Stimulated activated CD4-positive, alpha-beta T cell treated with anti-CD3 and anti-CD28 coated beads, TNF-alpha, amount 100 ng/mL, for 1 hour (primary cell): Measurements from ENCODE around the gene CAPN9.
"Not testable (repeated sequence)": the region's sequence is repeated elsewhere in the genome, so short reads cannot be mapped to it uniquely, and the experiment has no call there.

ENCODE experiments used
- DNase-seq, 3 donors: peaks; one replicate each; pipeline ENCODE4 v3.0.0-alpha.2; 2020; ENCODE audit warnings: low read depth in 3 of 3, low spot score in 1 of 3

The CAPN9 gene

DNA sequence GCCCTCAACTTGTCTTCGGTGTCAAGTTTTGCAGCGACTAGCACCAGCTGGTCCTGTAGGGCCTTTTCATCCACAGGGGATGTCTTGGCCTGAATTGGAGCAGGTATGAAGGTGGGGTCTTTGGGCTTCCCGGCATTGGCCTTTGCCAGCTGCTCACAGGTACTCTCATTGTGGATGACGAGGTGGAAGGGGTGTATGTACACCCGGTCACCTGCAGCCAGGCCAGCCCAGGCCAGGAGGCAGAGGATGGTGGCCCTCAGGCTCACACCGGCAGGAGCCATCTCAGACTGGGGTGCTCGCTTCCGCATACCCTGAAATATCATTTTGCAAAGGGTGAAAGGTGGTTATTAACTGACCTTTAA is 36.7 kb upstream of the CAPN9 start:
- no peak for DNase-seq

DNA sequence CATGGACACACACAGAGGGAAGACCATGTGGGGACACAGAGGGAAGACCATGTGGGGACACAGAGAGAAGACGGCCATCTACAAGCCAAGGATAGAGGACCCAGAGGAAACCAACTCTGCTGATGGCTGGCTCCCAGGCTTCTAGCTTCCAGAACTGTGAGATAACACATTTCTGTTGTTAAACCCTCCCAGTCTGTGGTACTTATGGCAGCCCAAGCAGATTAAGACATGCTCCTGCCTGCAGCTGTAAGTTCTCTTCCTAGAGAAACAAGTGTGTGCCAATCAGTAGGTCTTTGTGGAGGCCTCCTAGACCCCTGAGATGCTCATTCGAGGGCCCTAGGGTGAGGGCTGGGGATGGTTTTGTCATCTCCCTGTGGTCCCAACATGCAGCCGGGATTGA is 35.9 kb upstream of the CAPN9 start:
- DNase-seq = no peak

DNA sequence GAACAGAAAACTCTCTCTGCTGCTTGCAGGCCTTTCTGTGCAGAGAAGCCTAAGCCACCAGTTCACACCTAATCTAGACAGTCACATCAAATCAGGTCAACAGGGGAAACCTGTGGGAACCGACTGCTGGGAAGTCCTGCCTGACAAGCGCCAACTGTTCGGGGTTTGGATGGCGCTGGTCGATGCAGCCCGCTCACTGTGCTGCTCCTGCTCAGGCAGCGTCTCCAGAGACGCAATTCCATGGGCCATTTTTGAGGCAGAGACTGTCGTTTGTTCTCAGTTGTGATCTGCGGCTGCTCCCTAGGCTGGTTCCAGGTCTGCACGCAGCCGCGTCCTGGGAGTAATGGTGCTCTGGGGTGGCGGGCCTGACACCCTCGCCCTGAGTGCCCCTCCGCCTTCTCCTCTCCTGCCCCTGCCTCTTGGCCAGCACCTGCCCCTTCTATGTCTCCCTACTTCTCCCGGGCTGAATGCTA is 34.7 kb upstream of the CAPN9 start:
- DNase-seq = no peak

DNA sequence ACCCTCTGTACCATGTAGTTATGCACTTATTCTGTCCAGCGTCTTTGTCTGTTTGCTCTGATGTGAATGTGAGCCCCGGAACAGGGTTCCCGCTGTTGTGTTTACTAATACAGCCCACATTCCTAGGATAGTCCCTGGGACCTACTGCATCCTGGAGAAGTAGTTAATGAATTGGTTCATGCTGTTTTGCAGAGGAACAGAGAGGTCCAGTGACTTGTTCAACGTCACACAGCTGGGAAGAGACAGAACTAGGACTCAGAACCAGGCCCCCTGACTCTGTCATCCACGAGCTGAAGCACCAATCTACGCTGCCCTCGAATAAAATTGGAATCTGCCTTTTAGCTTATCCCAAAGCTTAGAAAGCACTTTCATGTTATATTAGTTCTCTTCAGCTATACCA is 34.0 kb upstream of the CAPN9 start:
- DNase-seq = no peak

DNA sequence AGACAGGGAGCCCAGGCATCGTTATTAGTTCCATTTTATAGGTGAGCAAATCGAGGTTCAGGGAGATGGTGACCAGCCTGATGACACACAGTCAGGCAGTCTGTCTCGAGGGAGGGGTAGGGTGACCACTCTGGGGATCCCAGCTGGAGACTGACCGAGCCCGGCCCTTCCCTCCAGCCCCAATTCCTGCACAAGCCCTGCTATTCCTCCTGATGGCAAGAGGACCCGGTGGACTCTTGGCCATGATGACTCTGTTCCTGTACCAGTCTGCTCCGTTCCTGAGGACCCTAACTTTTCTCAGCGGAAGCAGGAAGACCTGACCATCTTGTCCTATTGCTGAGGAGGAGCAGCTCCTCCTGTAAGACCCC is 33.7 kb upstream of the CAPN9 start:
- no peak for DNase-seq

DNA sequence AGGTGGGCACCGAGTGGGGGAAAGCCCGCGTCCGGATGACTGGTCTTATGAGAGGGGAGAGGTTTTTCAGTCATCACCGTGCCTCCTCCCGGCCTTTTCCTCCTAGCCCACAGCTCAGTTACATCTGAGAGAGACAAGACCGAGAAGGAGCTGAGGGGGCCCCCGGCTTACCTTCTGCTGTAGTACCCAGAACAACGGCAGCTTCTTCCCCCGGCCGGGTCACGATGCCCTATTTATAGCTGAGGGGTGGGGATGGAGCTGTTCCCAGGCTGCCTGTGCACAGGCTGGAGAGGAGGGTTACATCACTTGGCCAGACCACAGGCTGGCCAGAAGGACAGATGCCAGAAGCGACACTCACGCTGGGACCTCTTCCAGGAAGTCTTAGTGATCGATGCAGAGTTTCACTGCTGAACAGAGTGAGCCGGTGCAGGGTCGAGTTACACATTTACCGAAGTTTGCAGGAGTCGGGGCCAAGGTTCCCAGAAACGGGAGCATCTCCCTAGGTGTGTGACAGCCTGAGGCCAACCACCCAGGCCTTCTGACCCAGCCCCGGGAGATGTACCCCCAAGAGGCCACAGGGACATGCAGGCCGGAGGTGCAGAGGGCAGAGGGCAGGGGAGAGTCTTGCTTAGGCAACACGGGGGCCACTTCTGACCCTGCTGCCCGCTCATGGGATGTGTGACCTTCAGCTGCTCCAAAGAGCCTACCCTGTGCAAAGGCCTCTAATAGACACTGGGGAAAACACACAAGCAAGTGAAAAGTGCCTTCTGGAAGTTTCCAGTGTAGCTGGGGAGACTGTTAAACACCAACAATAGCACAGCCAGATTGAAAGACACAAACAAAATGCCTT is 33.0 kb upstream of the CAPN9 start, which contains the start of gene AGT:
Gene AGT (minus strand): TSS at position 208 of the 850 bp plus-strand sequence. CDS start 3,299 bp downstream, outside the sequence.
- DNase-seq = no peak

DNA sequence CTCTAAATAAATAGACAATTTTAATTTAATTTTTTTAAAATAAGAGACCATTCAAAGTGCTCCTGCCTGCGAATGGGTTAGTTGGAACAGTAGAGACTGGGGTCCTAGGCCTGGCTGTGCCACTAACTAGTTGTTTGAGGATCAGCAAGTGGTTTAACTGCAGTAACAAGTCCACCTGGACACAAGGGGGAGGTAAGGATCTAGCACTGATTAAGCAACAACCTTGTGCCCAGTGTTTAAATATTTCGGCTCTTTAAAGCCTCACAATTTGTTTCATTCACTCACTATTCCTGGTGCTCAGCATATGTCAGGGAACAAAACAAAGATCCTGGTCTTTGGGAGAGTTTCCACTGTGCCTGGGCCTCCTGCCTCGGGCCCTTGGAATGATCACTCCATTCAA is 31.7 kb upstream of the CAPN9 start:
- DNase-seq = no peak

DNA sequence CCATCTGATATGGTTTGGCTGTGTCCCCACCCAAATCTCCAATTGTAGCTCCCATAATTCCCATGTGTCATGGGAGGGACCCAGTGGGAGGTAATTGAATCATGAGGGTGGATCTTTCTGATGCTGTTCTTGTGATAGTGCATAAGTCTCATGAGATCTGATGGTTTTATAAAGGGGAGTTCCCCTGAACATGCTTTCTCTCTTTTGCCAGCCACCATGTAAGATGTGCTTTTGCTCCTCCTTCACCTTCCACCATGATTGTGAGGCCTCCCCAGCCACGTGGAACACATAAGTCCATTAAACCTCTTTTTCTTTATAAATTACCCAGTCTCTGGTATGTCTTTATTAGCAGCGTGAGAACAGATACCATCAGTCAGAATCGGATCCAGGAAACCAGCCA is 30.7 kb upstream of the CAPN9 start:
- not testable (repeated sequence) for DNase-seq

DNA sequence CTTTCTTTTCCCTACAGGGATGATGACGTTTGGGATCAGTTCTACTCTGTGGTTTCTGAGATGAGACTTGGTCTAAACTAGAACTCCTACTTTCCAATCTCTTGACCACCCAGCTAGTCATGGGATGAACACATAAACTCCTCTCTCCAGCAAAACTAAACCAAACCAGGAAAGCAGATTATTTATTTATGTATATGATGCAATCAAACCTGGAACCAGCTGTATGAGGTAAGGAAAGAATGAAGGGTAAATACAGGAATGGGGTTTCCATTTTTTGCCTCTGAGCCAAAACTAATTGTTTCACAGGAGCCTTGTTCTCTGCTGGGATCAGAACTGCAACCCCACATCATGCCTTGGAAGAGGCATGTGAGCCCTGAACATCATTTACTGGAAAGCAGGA is 29.9 kb upstream of the CAPN9 start:
- DNase-seq = no peak

DNA sequence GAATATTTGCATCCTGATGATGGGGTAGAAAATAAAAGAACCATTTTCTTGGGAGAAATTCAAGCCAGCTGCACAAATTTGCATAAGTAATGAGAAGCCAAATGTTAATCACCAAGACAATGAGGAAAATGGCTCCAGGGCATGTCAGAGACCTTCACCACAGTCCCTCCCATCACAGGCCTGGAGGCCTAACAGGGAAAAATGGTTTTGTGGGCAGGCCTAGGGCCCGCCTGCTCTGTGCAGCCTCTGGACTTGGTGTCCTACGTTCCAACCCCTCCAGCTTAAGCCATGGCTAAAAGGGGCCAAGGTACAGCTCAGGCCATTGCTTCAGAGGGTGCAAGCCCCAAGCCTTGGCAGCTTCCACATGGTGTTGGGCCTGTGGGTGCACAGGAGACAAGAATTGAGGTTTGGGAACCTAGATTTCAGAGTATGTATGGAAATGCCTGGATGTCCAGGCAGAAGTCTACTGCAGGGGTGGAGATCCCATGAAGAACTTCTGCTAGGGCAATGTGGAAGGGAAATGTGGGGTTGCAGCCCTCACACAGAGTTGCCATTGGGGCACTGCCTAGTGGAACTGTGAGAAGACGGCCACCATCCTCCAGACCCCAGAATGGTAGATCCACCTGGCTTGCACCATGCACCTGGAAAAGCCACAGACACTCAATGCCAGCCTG is 25.2 kb upstream of the CAPN9 start:
- DNase-seq = not testable (repeated sequence)

DNA sequence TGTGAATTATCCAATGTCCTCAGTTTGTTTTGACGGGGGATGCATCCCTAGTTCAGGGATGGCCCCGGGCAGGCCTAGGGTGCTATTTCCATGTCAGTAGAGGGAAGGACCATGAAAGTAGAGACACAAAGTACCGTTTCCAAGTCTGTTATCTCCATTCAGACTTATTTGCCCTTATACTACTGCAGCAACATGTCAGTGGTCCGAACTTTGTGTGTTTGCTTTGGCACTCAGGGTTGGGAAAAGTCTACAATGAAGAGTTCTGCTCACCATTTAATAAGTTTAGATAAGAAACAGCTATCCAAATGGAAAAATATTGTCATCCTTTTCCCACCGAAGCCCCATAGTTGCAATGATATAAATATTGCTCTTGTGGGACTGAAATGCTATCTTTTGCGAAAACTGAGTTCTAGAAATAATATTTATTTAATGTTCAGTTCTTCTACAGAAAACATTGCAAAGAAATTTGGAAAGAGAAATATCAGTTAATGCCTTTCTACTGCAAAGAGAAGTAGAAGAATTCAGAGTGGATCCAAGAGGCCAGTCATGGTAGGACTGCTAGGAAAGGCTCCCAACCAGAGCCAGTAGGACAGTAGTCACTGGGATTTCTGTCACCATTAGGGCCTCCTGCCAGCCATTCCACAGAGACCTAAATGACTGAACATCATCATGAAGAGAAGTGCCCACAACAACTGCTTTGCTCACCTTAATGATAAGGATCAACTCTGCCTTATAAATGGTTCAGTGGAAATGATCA is 21.8 kb upstream of the CAPN9 start:
- DNase-seq = no peak

DNA sequence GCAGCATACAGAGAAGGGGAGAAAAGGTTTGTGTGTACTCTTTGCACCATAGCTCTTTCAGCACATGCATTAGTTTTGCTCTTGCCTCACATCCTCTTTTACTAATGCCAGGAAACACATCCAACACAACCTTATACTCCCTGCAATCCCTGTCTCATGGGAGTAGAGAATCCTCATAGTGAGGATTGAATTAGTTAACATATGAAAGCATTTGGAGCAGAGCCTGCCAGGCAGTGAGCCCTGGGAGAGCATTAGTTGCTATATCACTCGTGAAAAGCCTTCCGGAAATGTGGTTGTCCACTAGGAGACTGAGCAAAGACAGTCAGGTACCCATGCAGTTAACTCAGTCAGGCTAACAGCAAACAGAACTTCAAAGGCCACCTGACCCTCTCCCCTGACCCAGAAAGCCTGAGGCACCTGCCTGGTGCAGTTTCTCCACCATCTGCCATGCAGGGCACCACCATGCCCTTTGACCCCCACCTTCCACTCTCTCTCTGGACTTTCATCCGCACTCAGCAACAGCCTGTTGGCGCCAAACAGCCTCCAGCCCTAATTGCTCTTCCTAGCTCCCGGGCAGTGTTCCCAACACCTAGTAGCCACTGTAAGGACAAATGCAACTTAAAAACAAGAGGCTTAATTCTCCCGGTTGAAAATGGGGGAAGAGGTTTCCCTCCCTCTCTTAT is 18.3 kb upstream of the CAPN9 start:
- no peak for DNase-seq

DNA sequence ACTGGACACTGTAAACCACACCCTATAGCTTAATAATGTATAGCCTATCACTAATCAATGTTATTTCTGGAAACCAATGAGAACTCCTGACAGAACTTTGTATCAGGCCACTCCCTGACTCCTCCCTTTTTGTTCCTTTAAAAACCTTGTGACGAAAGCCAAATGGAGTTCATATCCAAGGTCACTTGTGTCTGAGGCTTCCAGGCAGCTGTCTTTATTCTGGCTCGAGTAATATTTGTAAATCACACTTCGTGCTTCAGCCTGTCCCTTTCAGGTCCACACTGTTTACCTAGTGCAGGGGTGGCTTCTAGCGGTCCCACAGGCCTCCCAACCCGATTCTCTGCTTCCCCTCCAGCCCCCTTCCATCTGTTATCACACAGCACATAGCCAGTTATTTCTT is 16.2 kb upstream of the CAPN9 start:
- no peak for DNase-seq

DNA sequence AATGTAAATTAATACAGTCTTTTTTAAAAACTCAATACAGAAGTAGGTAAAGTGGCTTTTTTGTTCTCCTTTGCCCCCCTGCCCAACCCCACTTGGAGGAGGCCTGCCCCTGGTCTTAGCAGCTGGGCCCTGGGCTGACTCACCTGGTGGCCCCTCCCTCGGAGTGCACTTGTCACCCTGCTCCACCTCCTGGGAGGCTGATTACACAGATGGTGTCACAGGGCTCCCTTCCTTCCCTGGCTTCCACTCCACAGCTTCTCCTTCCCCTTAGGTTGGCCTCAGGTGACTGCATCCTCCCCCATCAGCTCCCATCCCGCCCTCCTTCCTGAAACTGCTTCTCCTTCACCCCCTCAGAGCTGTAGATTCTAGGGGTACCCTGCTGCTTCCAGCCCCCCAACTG is 11.7 kb upstream of the CAPN9 start:
- DNase-seq = no peak

DNA sequence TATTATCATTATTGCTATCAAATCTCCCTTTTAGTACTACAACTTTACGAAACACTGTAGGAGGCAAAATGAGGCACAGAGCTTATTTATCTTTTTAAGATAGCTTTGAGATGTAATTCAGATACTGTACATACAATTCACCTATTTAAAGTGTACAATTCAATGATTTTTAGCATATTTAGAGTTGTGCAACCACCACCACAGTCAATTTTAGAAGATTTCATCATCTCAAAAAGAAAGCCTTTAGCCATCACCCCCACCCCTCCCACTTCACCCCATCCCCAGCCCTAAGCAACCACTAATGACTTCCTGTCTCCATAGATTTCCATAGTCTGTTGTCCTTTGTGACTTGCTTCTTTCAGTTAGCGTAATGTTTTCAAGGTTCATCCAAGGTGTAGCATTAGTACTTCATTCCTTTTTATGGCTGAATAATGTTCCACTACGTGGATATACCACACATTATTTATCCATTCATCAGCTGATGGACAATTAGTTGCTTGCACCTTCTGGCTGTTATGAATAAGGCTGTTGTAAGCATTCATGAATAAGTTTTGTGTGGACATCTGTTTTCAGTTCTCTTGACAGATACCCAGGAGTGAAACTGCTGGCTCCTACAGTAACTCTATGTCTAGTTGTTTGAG is 9.4 kb upstream of the CAPN9 start:
- DNase-seq = no peak

DNA sequence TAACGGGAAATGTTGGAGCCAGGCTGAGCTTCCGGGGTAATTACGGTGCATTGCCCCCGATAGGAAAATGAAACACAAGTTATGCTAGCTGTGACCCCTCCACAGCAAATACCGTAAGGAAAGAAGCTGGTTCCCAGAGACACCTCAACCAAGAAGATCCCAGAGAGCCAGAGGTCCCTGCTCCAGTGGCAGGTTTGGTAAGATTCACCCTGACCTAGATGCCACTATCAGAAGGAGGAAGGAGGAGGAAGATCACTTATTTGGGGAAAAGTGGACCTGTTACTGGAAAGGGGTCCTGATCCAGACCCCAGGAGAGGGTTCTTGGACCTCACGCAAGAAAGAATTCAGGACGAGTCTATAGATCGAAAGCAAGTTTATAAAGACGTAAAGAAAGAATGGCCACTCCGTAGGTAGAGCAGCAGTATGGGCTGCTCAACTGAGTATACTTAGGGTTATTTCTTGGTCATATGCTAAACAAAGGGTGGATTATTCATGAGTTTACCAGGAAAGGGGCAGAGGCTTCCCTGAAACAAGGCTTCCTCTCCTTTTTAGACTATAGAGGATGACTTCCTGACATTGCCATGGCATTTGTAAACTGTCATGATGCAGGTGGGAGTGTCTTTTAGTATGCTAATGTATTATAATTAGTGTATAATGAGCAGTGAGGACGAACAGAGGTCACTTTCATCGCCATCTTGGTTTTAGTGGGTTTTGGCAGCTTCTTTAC is 7.5 kb upstream of the CAPN9 start:
- no peak for DNase-seq

DNA sequence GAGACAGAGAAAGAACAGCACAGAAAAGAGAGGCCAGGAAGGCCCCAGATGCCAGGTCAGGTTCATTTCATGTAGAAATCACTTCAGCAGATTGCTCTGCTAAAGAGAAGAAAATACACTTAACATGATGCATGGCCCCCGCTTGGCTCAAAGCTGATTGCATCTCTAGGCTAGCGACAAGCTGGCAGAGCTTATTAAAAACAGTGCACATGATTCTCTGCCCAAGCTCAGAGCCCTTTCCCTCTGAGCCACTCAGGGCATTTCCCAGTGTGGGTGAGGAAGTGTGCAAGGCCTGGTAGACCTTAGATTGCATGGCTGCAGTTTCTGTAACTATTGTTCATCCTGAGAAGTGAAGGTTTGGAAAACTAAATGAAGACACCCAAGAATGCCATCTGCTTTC is 3.3 kb upstream of the CAPN9 start:
- no peak for DNase-seq

DNA sequence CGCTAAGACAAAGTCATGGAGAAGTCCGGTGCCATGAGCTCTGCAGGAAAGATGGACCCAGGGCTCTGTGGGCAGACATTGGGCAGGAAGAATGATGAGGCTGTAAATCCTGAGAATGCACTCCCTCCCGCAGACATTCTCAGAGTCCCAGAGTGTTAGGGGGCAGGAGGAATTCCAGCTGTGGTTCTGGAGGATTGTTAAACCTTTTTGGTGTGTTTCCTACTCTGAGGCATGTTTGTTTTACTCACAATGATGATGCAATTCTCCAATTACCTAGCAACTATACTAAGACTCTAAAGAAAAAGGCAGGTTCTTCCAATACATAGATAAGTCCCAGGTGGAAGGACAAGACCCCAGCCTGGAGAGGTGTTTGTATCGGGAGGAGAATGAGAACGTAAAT is 2.8 kb upstream of the CAPN9 start:
- DNase-seq = no peak

DNA sequence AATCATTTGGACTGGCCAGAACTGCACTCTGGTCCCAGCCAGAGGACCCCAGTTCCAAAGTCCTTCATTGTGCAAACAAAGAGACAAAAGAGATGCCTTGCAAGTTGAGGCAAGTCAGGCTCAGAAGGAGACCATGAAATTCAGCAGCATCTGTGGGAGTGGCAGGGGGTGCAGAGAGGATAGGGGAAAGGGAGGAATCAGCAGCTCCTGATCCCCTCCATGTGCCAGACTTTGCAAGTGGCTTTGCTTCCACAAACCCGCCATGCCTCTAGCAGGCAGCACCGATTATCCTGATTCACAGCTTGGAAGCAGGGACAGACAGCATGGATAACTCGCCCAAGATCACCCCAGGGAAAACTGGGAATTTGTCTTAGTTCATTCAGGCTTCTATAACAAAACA is 2.1 kb upstream of the CAPN9 start:
- DNase-seq = no peak

DNA sequence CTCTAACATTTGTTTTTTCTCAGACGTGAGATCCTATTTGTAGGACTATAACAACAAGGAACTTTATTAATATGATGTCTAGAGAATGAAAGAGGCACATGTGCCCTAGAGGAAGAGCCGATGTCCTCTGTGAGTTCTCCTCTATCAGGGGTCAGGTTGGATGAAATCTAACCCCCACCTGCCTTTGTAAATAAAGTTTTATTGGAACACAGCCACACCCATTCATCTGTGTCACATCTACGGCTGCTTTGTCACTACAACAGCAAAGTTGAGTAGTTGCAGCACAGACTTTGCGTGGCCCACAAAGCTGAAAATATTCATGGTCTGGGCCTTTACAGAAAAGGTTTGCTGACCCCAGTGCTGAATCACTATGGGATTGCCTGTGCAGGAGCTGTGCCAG is 571 bp upstream of the CAPN9 start:
- no peak for DNase-seq
